HG03521 (cell line): ENCODE measurements around the gene COL6A3.
"Not testable (repeated sequence)": the region's sequence is repeated elsewhere in the genome, so short reads cannot be mapped to it uniquely, and the experiment has no call there.

Source experiments
- ATAC-seq: cut with Tn5 transposase; IDR thresholded peaks from one replicate; pipeline ENCODE4 v1.9.1; 2021; ENCODE audit warnings: mild to moderate bottlenecking, moderate library complexity; ENCODE audit not compliant: unreplicated experiment

COL6A3 gene

DNA sequence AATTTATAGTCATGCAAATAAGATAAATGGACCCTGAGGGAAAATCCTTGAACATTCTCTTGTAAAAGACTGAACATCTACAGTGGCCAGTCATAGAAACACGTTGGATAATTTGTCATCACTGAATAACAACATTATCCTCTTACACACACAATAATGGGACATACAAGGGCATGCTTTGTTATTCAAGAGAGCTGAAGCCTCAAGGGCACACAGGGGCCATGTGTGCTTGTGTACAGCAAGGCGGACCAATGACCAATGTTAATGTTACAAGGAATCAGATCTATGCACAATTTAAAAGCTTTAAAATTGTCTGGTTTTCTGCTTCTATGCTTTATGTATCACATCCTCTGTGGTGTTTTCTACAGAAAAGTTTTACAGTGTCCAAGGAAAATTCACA lies 23.7 kb downstream of the COL6A3 start:
- no peak for ATAC-seq

GRCh38 chr2:237389831-237390230 lies 24.1 kb downstream of the COL6A3 start:
- ATAC-seq = no peak

GRCh38 chr2:237388036-237388435 lies 25.9 kb downstream of the COL6A3 start:
- no peak for ATAC-seq

GRCh38 chr2:237384672-237385020 lies 29.3 kb downstream of the COL6A3 start:
- no peak for ATAC-seq

- no peak for ATAC-seq
These were observed 29.8 kb downstream of the COL6A3 start for GRCh38 chr2:237383991-237384671.

GRCh38 chr2:237380768-237381167 lies 33.2 kb downstream of the COL6A3 start:
- ATAC-seq = no peak

DNA sequence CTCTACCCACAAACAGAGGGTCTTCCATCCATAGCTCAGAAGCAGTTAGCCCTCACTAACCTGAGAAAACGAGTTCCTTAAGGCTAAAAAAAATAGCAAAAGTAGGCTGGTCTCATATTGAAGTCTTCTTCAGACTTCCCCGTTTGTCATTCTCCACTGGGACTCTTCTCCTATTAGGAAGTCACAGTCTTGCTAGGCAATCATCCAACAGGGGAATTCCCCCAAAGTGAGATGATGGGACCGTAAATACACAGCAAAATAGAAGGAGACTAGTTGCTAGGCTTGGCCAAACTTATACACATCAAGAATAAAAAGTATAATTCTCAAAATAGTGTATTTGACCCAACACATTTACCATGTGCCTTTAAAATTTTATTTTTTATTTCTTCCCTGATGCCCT lies 34.3 kb downstream of the COL6A3 start:
- no peak for ATAC-seq

GRCh38 chr2:237378650-237379049 lies 35.3 kb downstream of the COL6A3 start:
- no peak for ATAC-seq

DNA sequence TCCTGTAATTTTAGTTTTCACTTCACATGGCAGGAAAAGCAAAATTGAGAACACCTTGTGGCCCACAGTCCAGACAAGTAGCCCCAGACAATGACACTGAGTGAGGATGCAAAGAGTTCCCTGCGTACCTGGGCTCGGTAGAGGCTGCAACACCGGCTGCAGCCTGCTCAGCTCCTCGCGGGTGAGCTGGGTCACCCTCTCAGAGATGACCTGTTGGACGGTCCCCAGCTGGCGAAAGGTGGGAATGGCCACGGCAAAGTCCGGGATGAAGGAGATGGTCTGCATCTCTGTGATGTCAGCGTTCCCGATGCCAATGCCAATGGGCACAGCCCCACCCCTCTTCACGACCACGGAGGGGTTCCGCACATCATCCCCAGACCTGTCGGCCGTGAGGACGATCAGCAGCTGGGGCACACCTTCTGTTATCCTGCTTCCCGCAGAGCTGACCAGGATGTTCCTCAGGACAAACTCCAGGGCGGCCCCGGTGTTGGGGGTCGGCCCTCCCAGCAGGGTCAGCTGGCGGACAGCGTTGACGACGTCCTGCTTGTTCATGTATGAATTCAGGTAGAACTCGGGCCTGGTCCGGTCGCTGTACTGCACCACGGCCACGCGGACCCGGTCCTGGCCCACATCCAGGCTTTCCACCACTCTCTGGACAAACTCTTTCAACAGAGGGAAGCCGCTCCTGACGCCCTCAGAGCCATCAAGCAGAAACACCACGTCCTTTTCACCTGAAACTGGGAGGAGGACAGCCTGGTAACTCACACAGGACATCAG lies 39.5 kb downstream of the COL6A3 start:
- ATAC-seq = no peak

- ATAC-seq = no peak
These were observed 42.1 kb downstream of the COL6A3 start for GRCh38 chr2:237371856-237372255.

DNA sequence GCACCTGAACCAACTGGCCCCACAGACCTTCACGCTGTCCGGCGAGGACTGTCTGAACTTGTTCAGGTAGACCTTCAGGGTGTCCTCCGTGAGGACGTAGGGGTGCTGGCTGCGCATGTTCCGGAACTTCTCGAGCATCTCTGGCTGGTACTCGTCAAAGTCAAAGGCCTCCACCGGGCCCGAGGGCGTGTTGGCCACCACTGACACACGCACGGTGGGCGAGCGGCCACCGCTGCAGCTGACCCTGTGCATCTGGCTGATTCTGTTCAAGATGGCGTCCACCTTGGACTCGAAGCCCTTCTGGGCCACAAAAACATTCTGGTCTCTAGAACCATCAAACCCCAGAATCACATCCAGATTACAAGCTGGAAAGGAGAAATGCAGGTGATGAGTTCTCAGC lies 48.3 kb downstream of the COL6A3 start:
- ATAC-seq = no peak

DNA sequence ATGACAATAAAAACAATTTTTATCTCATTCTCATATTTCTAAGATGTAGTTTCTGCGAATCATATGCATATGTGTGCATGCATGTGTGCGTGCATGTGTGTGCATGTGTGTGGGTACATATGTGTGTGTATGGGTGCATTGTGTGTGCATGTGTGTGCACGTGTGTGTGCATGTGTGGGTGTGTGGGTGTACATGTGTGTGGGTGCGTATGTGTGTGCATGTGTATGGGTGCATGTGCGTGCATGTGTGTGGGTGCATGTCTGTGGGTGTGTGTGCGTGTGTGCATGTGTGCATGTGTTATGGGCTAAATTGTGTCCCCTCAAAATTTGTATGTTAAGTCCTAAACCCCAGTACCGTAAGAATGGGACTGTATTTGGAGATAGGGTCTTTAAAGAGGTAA lies 49.3 kb downstream of the COL6A3 start:
- no peak for ATAC-seq

DNA sequence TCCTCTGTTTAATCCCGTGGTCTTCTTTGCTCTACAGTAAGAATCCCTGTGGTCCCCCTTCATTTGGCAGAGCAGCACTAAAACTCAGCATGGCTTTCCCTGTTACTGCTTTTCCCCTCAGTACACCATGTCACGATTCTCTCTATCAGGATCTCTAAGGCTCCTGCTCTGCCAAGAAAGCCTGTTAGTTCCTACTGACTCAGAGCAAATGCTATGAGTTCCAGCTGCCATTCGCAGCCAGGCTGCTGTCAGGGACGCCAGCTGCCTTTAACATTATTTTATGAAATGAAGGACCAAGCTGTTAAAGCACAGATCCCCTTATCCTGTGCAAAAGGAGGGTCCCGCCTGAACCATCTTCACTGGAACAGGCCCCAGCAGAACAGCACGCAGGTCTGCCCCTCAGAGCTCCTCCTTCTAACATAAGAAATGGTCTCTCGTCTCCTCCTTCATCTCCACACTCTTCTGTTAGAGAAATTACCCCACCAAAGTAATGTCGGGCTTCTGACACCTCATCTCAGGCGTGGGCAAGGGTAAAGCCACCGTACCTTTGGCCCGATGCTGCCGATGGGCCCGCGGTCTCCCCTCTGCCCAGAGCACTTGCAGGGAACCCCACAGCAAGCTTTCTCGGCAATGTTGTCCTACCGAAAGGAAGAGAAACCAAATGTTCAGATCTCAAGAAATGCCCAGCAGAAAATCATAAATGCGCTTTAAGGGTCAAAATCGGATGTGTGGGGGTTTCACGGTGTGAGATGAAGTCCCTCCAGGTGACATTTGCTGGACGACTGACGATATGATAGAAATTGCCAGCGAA lies 52.6 kb downstream of the COL6A3 start:
- ATAC-seq = no peak

DNA sequence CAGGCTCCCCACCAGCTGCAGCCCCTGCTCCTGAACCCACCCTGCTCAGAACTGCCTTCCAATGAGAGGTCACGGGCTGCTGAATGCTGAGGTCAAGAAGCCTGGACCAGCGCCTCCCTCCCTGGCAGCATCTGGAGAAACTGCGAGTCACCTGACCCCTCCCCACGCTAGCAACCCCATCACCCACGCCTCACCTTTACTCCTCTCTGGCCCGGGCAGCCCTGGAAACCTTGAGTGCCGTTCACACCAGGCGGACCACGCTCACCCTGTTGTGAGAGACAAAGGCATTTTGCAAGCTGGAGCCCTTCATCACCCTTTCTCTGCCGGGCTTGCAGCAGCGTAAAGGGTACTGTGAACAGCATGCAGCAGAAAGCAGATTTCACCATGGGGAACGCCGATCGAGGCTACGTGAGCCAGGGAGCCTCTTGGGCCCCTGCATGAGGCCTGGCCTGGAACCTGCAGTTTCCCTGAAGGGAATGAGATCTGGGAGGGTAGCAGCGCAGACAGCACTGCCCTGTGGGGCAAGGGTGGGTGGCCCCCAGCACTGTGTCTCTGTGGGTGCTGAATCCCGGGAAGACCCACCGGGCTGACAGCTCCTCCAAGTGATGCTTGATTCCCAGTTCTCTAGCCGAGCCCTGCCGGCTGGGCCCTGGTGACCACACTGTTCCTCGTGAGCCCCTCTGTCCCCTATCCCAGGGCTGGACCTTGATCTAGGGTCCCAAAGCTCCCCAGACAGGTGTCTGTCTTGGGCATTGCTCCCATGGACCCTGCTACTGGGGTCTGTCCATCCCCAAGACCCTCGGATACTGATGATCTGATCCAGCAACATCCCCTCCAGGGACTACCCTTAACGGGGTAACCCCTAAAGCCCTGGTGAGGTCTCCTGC lies 53.8 kb downstream of the COL6A3 start:
- ATAC-seq = no peak

- no peak for ATAC-seq
These were observed 54.5 kb downstream of the COL6A3 start for GRCh38 chr2:237359518-237359840.

- no peak for ATAC-seq
These were observed 55.0 kb downstream of the COL6A3 start for GRCh38 chr2:237358721-237359517.

DNA sequence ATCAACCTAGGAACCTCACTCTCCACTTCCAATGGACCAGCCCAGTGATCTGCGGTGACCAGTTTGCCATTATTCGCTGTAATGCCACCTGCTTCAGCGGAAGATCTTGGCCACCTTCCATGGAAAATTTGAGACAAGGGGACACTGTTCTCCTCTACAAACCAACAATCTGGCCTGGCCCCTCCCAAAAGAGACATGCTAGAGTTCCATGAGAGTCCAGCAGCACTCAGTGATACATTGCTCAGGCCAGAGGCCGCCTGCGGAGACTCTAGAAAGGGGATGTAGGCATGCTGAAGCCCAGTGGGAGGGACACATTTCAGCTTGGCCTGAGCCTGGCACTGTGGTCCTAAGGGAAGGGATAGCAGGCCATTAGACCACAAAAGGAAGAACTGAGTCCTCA lies 58.3 kb downstream of the COL6A3 start:
- no peak for ATAC-seq

GRCh38 chr2:237354892-237355291 lies 59.1 kb downstream of the COL6A3 start:
- ATAC-seq = no peak

- not testable (repeated sequence) for ATAC-seq
These were observed 59.8 kb downstream of the COL6A3 start for GRCh38 chr2:237354172-237354571.

- ATAC-seq = no peak
These were observed 60.7 kb downstream of the COL6A3 start for GRCh38 chr2:237353215-237353614.
